H1 (cell line): ENCODE results near the gene CSF2RB. TPM values are rescaled to one million over a fixed set of nuclear protein-coding genes. Genes with fewer than 3 reads are reported as not detected.
A peak's percentile ranks its signal among the peaks of the same experiment; 100 is the strongest.

Experiments
- CTCF ChIA-PET: fragments of 300-600 bp; sonication (Branson Sonifier 250); formaldehyde crosslinking; loops from one replicate; lab custom pipeline; 2021; ENCODE audit not compliant: partially characterized antibody; lab: Charles Lee
- POLR2A ChIA-PET: fragments of 300-600 bp; sonication (Branson Sonifier 250); formaldehyde crosslinking; loops from one replicate; lab custom pipeline; 2021; ENCODE audit warnings: inconsistent platforms; ENCODE audit not compliant: partially characterized antibody; lab: Charles Lee
- DNase-seq, 2 experiments: peaks; one replicate each; pipeline versions ENCODE4 v3.0.0 to v3.0.0-alpha.2; 2010 to 2022; ENCODE audit warnings: low spot score in 2 of 2, low read depth in 1 of 2, mixed read lengths in 1 of 2
- FAIRE-seq: peaks from 2 replicates; lab custom pipeline; 2011; peaks lifted over from hg19 to GRCh38; lab: Jason Lieb, UNC
- H2AFZ ChIP-seq: 2 replicates; pipeline ENCODE4 v1.8.1; 2012; ENCODE audit warnings: low read length, inconsistent platforms
- H2AK5ac ChIP-seq: 2 replicates; pipeline ENCODE4 v1.6.1; 2013; ENCODE audit warnings: low read depth, low read length
- H2BK120ac ChIP-seq: replicated peaks from 2 replicates; pipeline ENCODE3; 2013; ENCODE audit warnings: low read depth, low read length, inconsistent platforms
- H2BK12ac ChIP-seq: 2 replicates; pipeline ENCODE4 v1.6.1; 2013; ENCODE audit warnings: low read depth, low read length
- H2BK15ac ChIP-seq: 2 replicates; pipeline ENCODE4 v1.6.1; 2013; ENCODE audit warnings: low read length
- H2BK20ac ChIP-seq: 2 replicates; pipeline ENCODE4 v1.6.1; 2013; ENCODE audit warnings: low read length
- H2BK5ac ChIP-seq: 2 replicates; pipeline ENCODE4 v1.6.1; 2013; ENCODE audit warnings: low read depth, low read length
- H3K14ac ChIP-seq: 2 replicates; pipeline ENCODE4 v1.6.1; 2013; ENCODE audit warnings: inconsistent platforms; ENCODE audit not compliant: insufficient read length
- H3K18ac ChIP-seq: 2 replicates; pipeline ENCODE4 v1.6.1; 2013; ENCODE audit warnings: low read length; ENCODE audit errors: extremely low read depth
- H3K23ac ChIP-seq: 2 replicates; pipeline ENCODE4 v1.6.1; 2013; ENCODE audit warnings: inconsistent platforms; ENCODE audit not compliant: insufficient read length
- H3K23me2 ChIP-seq: 2 replicates; pipeline ENCODE4 v1.6.1; 2013; ENCODE audit warnings: low read depth, low read length
- H3K27ac ChIP-seq: 2 replicates; pipeline ENCODE4 v1.6.1; 2011; ENCODE audit warnings: low read depth, low read length, inconsistent platforms
- H3K27me3 ChIP-seq, 4 experiments: replicated peaks in 1 of 4; 1 replicate in 1 of 4; 2 replicates in 3 of 4; pipeline versions ENCODE4 v1.6.1 to v1.8.1; 2011 to 2013; ENCODE audit warnings: low read length in 3 of 4, mild to moderate bottlenecking in 3 of 4, inconsistent platforms in 2 of 4, mixed read lengths in 2 of 4, moderate library complexity in 1 of 4; ENCODE audit not compliant: control insufficient read depth in 3 of 4, insufficient read depth in 3 of 4; ENCODE audit errors: extremely low read depth in 1 of 4
- H3K36me3 ChIP-seq, 4 experiments: 2 replicates each; pipeline versions ENCODE4 v1.6.1 to v1.8.1; 2011 to 2013; ENCODE audit warnings: mild to moderate bottlenecking in 4 of 4, low read length in 3 of 4, moderate library complexity in 2 of 4, control low read depth in 1 of 4, inconsistent platforms in 1 of 4; ENCODE audit not compliant: insufficient read depth in 4 of 4, control insufficient read depth in 2 of 4
- H3K4ac ChIP-seq: replicated peaks from 2 replicates; pipeline ENCODE3; 2013; ENCODE audit warnings: low read length, low read depth, mixed read lengths, inconsistent platforms; ENCODE audit not compliant: insufficient read length
- H3K4me1 ChIP-seq, 4 experiments: replicated peaks in 1 of 4; 1 replicate in 1 of 4; 2 replicates in 3 of 4; pipeline versions ENCODE4 v1.6.1 to v1.8.1; 2011 to 2013; ENCODE audit warnings: low read length in 3 of 4, inconsistent platforms in 2 of 4, mixed read lengths in 1 of 4; ENCODE audit not compliant: insufficient read depth in 4 of 4, control insufficient read depth in 3 of 4
- H3K4me2 ChIP-seq, 2 experiments: 2 replicates each; pipeline versions ENCODE4 v1.6.1 to v1.8.1; 2011 to 2013; ENCODE audit warnings: low read depth in 2 of 2, low read length in 2 of 2, control low read depth in 1 of 2, inconsistent platforms in 1 of 2, mild to moderate bottlenecking in 1 of 2; ENCODE audit not compliant: insufficient read depth in 1 of 2
- H3K4me3 ChIP-seq, 4 experiments: fragments of 200-600, 300-600 bp in 1 of 4; sonication (generic), shearing (Covaris generic), sonication (Bioruptor Twin) in 1 of 4; 2 replicates each; pipeline versions ENCODE4 v1.5.1 to v1.8.1; 2011 to 2016; ENCODE audit warnings: low read length in 4 of 4, low read depth in 3 of 4, control low read depth in 2 of 4, inconsistent platforms in 2 of 4, mild to moderate bottlenecking in 2 of 4, mixed read lengths in 1 of 4, moderate library complexity in 1 of 4; ENCODE audit not compliant: insufficient read depth in 2 of 4; ENCODE audit errors: extremely low read depth in 1 of 4
- H3K56ac ChIP-seq: replicated peaks from 2 replicates; pipeline ENCODE3; 2013; ENCODE audit warnings: low read depth, mild to moderate bottlenecking, mixed read lengths, low read length, inconsistent platforms; ENCODE audit not compliant: insufficient read length
- H3K79me1 ChIP-seq: 2 replicates; pipeline ENCODE4 v1.6.1; 2013; ENCODE audit warnings: low read depth, low read length, control low read depth
- H3K79me2 ChIP-seq, 2 experiments: 2 replicates each; pipeline versions ENCODE4 v1.6.1 to v1.8.1; 2012 to 2013; ENCODE audit warnings: low read length in 2 of 2, mild to moderate bottlenecking in 2 of 2, inconsistent platforms in 1 of 2; ENCODE audit not compliant: insufficient read depth in 2 of 2, control insufficient read depth in 1 of 2
- H3K9ac ChIP-seq, 4 experiments: replicated peaks in 1 of 4; 1 replicate in 1 of 4; 2 replicates in 3 of 4; pipeline versions ENCODE4 v1.6.1 to v1.8.1; 2011 to 2013; ENCODE audit warnings: low read depth in 3 of 4, low read length in 3 of 4, control low read depth in 2 of 4, mild to moderate bottlenecking in 2 of 4, moderate library complexity in 2 of 4, inconsistent platforms in 1 of 4; ENCODE audit errors: extremely low read depth in 1 of 4
- H3K9me3 ChIP-seq, 2 experiments: 2 replicates each; pipeline versions ENCODE4 v1.6.1 to v1.8.1; 2012 to 2013; ENCODE audit warnings: mild to moderate bottlenecking in 2 of 2, moderate library complexity in 2 of 2, control low read depth in 1 of 2, inconsistent platforms in 1 of 2, low read depth in 1 of 2, low read length in 1 of 2, mixed read lengths in 1 of 2; ENCODE audit not compliant: insufficient read depth in 2 of 2
- H4K20me1 ChIP-seq, 2 experiments: replicated peaks in 1 of 2; 2 replicates each; pipeline versions ENCODE3 to v1.8.1; 2011 to 2013; ENCODE audit warnings: inconsistent platforms in 2 of 2, low read length in 2 of 2, mild to moderate bottlenecking in 1 of 2; ENCODE audit not compliant: insufficient read depth in 2 of 2, control insufficient read depth in 1 of 2
- H4K5ac ChIP-seq: 2 replicates; pipeline ENCODE4 v1.6.1; 2013; ENCODE audit warnings: low read length, low read depth, mixed read lengths, inconsistent platforms; ENCODE audit not compliant: insufficient read length
- H4K8ac ChIP-seq: 2 replicates; pipeline ENCODE4 v1.8.0; 2013; ENCODE audit warnings: mild to moderate bottlenecking, moderate library complexity, low read length, inconsistent platforms; ENCODE audit not compliant: insufficient read depth; ENCODE audit errors: extremely low read depth
- H4K91ac ChIP-seq: replicated peaks from 2 replicates; pipeline ENCODE3; 2013; ENCODE audit warnings: low read length, mixed read lengths, inconsistent platforms; ENCODE audit not compliant: insufficient read length
- FOSL1 ChIP-seq: IDR thresholded peaks from 2 replicates; pipeline ENCODE4 v1.6.1; 2011; ENCODE audit warnings: mild to moderate bottlenecking, low read depth, low read length, moderate library complexity; ENCODE audit not compliant: insufficient read depth
- GABPA ChIP-seq: IDR thresholded peaks from 2 replicates; pipeline ENCODE4 v1.6.1; 2011; ENCODE audit warnings: mild to moderate bottlenecking, low read length, moderate library complexity, borderline replicate concordance; ENCODE audit not compliant: insufficient read depth
- JUND ChIP-seq: IDR thresholded peaks from 2 replicates; pipeline ENCODE4 v1.6.1; 2011; ENCODE audit warnings: mild to moderate bottlenecking, improper control_type of control experiment, low read length
- NRF1 ChIP-seq: IDR thresholded peaks from 2 replicates; pipeline ENCODE4 v1.6.1; 2011; ENCODE audit warnings: mild to moderate bottlenecking, low read depth, low read length, improper control_type of control experiment
- RNF2 ChIP-seq: fragments of 200-900, 300-1000 bp; sonication (generic); IDR thresholded peaks from 2 replicates; pipeline ENCODE4 v1.7.1; 2016; ENCODE audit warnings: borderline replicate concordance, low read depth, mild to moderate bottlenecking, antibody characterized with exemption, low read length; ENCODE audit not compliant: poor library complexity, severe bottlenecking; ENCODE audit errors: missing control alignments
- SIRT6 ChIP-seq: IDR thresholded peaks from one replicate; pipeline ENCODE4 v1.7.1; 2012; ENCODE audit warnings: low read length, inconsistent platforms
- TCF12 ChIP-seq: IDR thresholded peaks from 2 replicates; pipeline ENCODE4 v1.6.1; 2011; ENCODE audit warnings: low read depth, mild to moderate bottlenecking, low read length
- WGBS, 2 experiments: shearing (Covaris generic) in 1 of 2; methylation state at CpG; one replicate each; pipeline versions ENCODE4 v1.1.6 to v1.1.7; 2013 to 2015; ENCODE audit warnings: low lambda C conversion rate in 2 of 2, mixed read lengths in 2 of 2, inconsistent platforms in 1 of 2, low coverage in 1 of 2, missing lambda C conversion rate in 1 of 2; ENCODE audit not compliant: insufficient replicate concordance in 2 of 2, insufficient coverage in 1 of 2, insufficient read length in 1 of 2; ENCODE audit errors: extremely low coverage in 1 of 2, missing lambda C conversion rate in 1 of 2; 5-methylcytosine and 5-hydroxymethylcytosine counted together
- polyA plus RNA-seq, 7 experiments: library from polyadenylated mRNA; depleted of rRNA in 3 of 7; stranded (reverse) in 5 of 7; unstranded in 2 of 7; fragments of >200 nt in 5 of 7; fragments of 200-250 nt in 2 of 7; gene quantifications; 1 replicate in 5 of 7; 2 replicates in 1 of 7; 4 replicates in 1 of 7; pipeline versions ENCODE4 v1.2.1 to v1.2.3, GENCODE V29; 2011 to 2013; ENCODE audit warnings: missing spikeins in 2 of 7, mixed read lengths in 2 of 7
- total RNA-seq: library from RNA; stranded (reverse); fragmentation: NEBNext Ultra II Directional; extraction: Animal tissue kit (Norgen Biotek cat#: 25700); gene quantifications from 2 replicates; pipeline ENCODE4 v1.2.1, GENCODE V29; 2021

The CSF2RB gene
- total and polyA plus RNA-seq, 2 of the 8 experiments (the other 6 are each of a cell fraction or from before 2014, with no cell fraction given) = not detected

DNA sequence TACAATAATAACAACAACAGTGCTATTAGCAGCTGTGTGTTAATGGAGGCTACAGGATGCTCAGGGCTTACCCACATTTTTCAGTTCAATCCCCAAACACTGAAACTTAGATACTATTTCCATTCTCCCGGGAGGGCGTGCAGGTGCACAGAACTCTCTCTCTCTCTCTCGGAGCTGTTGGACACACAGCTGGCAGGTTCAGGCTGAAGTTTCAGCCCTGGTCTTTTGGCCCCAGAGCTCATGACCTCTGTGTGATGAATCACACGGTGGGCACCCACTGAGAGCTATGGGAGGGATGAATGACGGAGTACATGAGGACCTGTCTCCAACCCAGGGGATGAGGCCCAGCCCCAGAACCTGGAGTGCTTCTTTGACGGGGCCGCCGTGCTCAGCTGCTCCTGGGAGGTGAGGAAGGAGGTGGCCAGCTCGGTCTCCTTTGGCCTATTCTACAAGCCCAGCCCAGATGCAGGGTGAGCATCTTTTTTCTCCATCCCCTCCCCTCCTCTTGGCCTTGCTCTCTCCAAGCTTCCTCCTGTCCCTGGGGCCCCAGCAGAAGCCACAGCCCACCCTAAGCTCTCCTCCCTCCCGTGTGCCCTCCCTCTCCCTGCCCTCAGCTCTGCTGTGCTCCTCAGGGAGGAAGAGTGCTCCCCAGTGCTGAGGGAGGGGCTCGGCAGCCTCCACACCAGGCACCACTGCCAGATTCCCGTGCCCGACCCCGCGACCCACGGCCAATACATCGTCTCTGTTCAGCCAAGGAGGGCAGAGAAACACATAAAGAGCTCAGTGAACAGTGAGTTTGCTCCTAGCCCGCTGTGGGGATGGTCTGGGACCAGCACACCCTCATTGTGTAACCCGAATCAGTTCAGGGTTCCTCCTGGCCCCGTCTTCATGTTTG lies 16.9 kb downstream of the CSF2RB start:
- H3K27ac ChIP-seq = no peak overlapping the region
- CTCF ChIA-PET = interaction anchor here (0.9 to 2.0 kb wide), 10 partner anchors 26 to 271 kb away, joined by 3 to 6 read pairs (median 3); no protein-coding TSS in a partner anchor
- no peak for TF ChIP-seq RNF2
- TF ChIP-seq SIRT6 = no peak
- no peak for TF ChIP-seq JUND
- TF ChIP-seq GABPA = no peak
- no peak for TF ChIP-seq NRF1
- TF ChIP-seq TCF12 = no peak
- no peak for TF ChIP-seq FOSL1
- TF ChIP-seq, all 59 proteins: peak for 0

More for the DNA sequence above, 16.9 kb downstream of the CSF2RB start:
- H2BK5ac ChIP-seq = no peak overlapping the region
- H2BK15ac ChIP-seq = 0 out of 2 replicates have a peak overlapping the region, but pooled peaks have one; percentile 29
- H3K4me3 ChIP-seq = no peak overlapping the region
- peaks cover 0 to 2% (median 0%) of the 10 kb centered on the region in 4 experiments; a peak in 1 of 7 replicates for H3K27me3 ChIP-seq
- no peak for FAIRE-seq
- no peak overlapping the region; the same call in 1 of the 2 replicates for H4K8ac ChIP-seq
- H3K9me3 ChIP-seq = no peaks in the 10 kb centered on the region
- no peaks in the 10 kb centered on the region for H3K79me2 ChIP-seq
- no peak overlapping the region for H2AFZ ChIP-seq
- H4K20me1 ChIP-seq = no peaks in the 10 kb centered on the region
- H2BK20ac ChIP-seq = no peak overlapping the region
- no peak overlapping the region for H2BK120ac ChIP-seq
- H3K4me1 ChIP-seq = no peaks in the 10 kb centered on the region
- no peak overlapping the region for H2BK12ac ChIP-seq
- H3K14ac ChIP-seq = no peak overlapping the region
- WGBS, 2 experiments = 89% methylated on average over 19 of the region's 20 CpGs; no CpG with 5 or more reads in 1 of the 2 experiments
- H3K4ac ChIP-seq = no peak overlapping the region
- no peak overlapping the region for H3K23ac ChIP-seq
- H3K23me2 ChIP-seq = no peaks in the 10 kb centered on the region
- no peak overlapping the region for H3K4me2 ChIP-seq
- no peak overlapping the region for H4K5ac ChIP-seq
- H4K91ac ChIP-seq = no peak overlapping the region
- no peak overlapping the region for H3K9ac ChIP-seq
- H3K18ac ChIP-seq = no peak overlapping the region
- POLR2A ChIA-PET = interaction anchor here (0.7 to 1.0 kb wide), 3 partner anchors 11 to 155 kb away, joined by 3 read pairs; partner anchors contain the start of gene IFT27
- H3K79me1 ChIP-seq = no peaks in the 10 kb centered on the region
- no peak overlapping the region for H2AK5ac ChIP-seq
- no peak overlapping the region for H3K56ac ChIP-seq
- no peaks in the 10 kb centered on the region for H3K36me3 ChIP-seq
- DNase-seq = peak in 1 of 2 experiments; percentile 39
